Neural progenitor cell (in vitro differentiated cells): ENCODE data around the gene CDCA8.

Source experiments
- EZH2 ChIP-seq: fragments of 200-600 bp; sonication (generic); IDR thresholded peaks from 2 replicates; pipeline ENCODE4 v1.6.1; 2017; ENCODE audit warnings: antibody characterized with exemption, mild to moderate bottlenecking, moderate library complexity
- EZH2phosphoT487 ChIP-seq: fragments of 200-600 bp; sonication (generic); IDR thresholded peaks from 2 replicates; pipeline ENCODE4 v1.6.1; 2017; ENCODE audit warnings: antibody characterized with exemption
- TF ChIP-seq, protein P1 (sequence below): fragments of 200-600 bp; sonication (generic); IDR thresholded peaks from 2 replicates; pipeline ENCODE4 v1.5.1; 2017; ENCODE audit warnings: antibody characterized with exemption, mild to moderate bottlenecking

DNA sequence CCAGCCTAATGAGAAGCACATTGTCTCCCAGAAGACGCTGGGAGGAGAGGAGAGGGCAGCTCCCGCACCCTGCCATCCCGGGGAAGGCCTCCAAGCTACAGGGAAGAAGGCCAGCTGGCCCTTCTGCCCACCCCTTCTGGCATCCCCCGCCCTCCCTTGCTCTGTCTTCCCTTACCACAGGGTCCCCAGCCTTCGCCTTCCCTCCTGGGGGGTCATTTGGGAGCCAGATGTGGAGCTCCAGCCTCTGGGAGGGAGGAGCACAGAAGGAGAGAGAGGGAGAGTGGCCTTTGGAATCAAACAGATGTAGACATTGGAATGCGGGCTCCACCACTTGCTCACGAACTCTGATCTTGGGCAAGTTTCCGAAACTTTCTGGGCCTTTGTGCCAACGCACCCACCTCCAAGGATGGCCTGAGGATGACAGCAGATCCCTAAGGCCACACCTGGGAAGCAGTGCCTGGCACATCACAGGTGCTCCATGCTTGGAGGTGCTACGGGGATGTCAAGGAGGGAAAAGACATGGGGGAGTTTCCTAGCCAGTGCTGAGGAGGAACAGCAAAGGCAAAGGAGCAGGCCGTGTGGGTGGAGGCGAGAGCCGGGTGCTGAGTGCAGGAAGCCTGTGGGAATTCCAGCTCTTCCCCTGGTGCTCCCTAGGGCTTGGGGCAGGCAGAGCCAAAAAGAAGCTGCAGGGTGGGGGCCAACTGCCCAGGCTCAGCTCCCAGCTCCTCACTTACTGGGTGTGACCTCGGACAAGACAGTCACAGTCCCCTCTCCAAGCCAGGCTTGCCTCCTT, 34.5 kb upstream of the CDCA8 start:
- TF ChIP-seq EZH2phosphoT487 (no peak), EZH2 (no peak)
- TF ChIP-seq, protein P1, sequence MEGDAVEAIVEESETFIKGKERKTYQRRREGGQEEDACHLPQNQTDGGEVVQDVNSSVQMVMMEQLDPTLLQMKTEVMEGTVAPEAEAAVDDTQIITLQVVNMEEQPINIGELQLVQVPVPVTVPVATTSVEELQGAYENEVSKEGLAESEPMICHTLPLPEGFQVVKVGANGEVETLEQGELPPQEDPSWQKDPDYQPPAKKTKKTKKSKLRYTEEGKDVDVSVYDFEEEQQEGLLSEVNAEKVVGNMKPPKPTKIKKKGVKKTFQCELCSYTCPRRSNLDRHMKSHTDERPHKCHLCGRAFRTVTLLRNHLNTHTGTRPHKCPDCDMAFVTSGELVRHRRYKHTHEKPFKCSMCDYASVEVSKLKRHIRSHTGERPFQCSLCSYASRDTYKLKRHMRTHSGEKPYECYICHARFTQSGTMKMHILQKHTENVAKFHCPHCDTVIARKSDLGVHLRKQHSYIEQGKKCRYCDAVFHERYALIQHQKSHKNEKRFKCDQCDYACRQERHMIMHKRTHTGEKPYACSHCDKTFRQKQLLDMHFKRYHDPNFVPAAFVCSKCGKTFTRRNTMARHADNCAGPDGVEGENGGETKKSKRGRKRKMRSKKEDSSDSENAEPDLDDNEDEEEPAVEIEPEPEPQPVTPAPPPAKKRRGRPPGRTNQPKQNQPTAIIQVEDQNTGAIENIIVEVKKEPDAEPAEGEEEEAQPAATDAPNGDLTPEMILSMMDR, result no peak
